Iris pigment epithelial cell (primary cell): Measurements from ENCODE around the gene PYGO2.

Experiments
- DNase-seq: peaks from one replicate; pipeline ENCODE4 v3.0.0-alpha.2; 2011; ENCODE audit warnings: low read depth

Gene PYGO2, protein sequence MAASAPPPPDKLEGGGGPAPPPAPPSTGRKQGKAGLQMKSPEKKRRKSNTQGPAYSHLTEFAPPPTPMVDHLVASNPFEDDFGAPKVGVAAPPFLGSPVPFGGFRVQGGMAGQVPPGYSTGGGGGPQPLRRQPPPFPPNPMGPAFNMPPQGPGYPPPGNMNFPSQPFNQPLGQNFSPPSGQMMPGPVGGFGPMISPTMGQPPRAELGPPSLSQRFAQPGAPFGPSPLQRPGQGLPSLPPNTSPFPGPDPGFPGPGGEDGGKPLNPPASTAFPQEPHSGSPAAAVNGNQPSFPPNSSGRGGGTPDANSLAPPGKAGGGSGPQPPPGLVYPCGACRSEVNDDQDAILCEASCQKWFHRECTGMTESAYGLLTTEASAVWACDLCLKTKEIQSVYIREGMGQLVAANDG

DNA sequence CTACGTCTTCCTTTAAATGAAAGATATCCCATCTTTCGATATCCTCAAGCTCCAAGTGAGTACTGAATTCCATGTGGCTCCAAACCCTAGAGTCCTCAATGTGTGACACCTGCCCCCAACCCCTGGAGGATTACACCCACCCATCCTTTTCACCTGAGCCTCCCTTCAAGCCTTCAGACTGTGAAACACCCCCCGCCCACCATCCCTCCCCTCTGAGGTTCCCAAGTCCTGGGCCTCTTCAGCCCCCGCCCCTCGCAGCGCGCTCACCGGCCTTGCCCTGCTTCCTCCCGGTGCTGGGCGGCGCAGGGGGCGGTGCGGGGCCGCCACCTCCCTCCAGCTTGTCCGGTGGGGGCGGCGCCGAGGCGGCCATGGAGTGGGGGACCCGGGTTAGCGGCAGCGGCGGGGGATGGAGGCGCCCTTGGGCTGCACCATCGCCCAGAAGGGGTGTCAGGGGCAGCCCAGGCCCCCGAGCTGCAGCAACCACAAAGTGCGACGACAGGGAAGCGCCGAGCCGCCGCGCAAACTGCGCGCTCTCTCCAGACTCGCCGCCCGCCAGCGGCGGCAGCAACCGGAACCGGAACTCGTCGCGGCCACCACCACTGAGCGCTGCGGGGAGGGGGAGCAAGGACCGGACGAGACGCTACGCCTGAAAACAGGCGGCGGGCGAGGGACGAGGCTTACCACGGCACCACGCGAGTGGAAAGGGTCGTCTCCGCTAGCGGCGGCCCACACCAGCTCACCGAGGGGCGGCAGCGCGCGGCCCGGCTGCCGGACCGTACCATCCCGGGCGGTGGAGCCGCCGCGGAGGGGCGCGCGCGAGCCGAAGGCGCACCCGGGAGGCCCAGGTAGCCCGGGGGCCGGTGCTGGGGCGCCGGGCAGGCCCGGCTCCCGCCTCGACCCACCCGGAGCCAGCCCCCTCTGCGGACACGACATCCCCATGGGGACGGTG is at the start of gene PYGO2:
Gene PYGO2 (minus strand): TSS at position 576 of the 949 bp plus-strand sequence. CDS start 206 bp downstream, at position 370.
- peak; percentile 78 for DNase-seq

GRCh38 chr1:155011004-155011416 is 49.4 kb upstream of the PYGO2 start:
- DNase-seq: no peak

DNA sequence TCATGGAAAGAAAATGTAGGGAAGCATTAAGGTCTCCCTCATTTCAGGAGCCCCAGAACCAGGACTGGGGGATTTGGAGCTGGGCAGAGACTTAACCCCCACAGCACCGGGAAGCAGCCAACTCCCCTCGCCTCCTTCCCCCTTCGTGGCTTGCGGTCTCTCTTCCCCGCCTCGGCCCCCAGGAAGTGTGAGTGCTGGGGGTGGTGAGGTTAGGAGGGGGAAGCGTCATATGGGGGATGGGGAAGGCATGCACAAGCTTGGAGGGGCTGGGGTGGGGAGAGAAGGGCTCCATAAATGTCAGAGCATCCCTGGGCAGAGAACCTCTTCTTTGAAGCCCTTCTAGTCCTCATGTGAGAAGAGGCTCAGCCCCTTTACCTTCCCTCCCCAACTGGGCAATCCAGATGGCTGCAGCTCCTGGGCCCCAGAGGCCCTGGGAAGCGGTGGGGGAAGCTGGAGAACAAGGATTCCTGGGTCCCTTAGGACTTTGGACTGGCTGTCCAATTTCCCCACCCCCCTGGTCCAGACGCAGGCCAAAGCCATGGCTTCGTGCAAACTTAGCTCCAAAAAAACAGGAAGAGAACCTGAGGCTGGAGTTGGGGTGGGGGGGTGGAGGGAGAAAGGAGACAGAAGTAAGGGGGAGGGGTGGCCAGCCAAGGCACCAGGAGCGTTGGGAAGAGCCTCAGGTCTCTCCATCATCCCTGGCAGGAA is 48.8 kb upstream of the PYGO2 start:
- DNase-seq: no peak

GRCh38 chr1:155009742-155010141 is 48.2 kb upstream of the PYGO2 start:
- DNase-seq: no peak

- DNase-seq: no peak
Observed at GRCh38 chr1:155009221-155009711, 47.7 kb upstream of the PYGO2 start.

GRCh38 chr1:155008015-155008941 is 46.7 kb upstream of the PYGO2 start:
- no peak for DNase-seq

- no peak for DNase-seq
Observed at GRCh38 chr1:155007251-155007828, 45.8 kb upstream of the PYGO2 start.

- no peak for DNase-seq
Observed at GRCh38 chr1:155006601-155007101, 45.1 kb upstream of the PYGO2 start.

- DNase-seq: no peak
Observed at GRCh38 chr1:155005076-155006011, 43.8 kb upstream of the PYGO2 start.

DNA sequence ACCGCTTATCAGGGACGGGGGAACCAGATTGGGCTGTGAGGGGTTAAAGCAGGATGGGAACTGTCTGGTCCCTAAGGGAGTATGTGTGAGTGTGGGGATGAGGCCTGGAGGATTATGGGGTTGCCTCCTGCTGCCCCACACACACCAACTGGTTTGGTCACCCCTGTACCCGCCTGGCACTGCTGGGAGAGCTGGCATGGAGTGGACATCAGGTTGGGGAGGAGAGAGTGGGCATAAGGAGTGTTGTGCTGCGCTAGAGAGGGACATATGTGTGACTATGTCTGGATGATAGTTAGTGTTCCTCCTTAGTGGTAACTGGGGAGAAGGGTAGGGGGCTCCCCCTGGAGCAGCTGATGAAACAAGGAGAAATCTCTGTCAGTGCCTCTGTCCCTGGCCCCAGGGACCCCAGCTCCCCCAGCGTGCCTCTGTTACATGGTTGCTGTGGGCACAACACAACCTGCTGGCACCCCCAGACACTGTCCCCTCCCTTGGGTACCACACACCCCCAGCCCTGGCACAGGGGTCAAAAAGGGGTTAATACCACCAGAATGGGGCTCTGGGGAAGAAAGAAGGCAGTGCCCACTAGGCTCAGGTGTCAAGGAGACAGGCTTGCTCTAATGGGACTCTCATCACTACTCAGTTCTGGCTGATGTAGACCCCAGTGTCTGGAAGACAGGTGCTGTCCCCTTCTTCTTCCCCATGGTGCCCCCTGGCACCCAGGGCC is 42.9 kb upstream of the PYGO2 start:
- no peak for DNase-seq

DNA sequence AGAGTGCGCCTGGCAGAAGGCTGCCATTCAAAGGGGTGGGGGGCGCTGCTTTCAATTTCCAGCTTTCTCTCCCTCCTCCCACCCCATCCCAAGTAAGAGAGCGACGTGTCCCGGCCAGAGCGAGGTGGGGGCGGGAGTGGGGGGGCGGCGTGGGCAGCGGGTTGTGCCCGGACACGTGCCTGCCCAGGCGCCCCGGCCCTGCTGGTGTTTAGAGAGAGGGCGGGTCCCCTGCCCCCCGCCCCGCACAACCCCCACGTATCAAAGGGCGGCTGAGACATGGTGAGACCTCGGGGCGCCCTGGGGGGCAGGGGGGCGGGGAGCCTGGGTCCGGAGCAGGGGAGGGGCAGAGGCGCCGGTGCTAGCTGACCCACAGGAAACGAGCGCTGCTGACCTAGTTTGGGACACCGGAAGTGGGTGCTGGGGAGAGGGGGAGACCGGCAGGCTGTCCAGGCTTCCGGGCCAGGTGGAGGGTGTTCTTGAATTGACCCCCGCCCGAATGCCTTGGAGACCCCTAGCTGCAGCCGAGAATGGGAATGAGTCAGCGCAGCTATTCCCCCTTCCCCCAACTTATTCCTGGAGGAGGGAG is 42.3 kb upstream of the PYGO2 start:
- DNase-seq: peak; percentile 41

- peak; percentile 31 for DNase-seq
Observed at GRCh38 chr1:155003227-155003765, 41.7 kb upstream of the PYGO2 start.

DNA sequence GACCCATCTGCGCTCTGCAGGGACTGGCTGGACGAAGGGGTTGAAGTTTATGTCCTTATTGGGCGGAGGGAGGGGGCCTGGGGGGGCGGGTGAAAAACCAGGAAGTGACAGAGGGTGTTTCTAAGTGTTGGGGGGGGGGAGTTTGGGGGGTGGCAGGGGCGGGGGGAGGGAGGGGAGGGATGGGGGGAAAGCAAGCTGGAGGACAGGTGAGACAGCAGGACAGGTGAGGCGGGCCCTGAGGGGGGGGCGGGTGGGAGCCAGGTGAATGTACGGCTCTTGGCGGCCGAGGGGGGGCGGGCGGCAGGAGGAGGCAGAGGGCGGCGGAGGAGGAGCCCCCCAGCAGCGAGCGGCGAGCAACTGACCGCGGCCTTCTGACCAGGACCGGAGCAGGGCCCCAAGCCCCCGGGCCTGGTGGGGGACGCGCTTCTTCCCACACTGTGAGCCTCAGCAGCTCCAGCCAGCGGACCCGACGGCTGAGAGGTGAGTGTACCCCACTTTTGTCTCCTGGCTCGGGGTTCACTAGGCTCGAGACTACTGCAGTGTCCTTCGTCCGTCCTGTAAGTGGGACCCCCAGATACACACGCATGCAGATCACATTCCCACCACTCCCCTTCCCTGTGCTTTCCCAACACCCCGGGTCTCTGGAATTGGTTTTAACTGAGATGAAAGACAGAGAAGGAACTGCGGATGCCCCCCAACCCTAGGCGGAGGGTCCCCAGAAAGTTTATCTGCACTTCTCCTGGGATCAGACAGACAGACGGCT is 41.1 kb upstream of the PYGO2 start, which contains the start of gene ZBTB7B:
Gene ZBTB7B (plus strand): TSS at position 339 of the 763 bp plus-strand sequence. CDS start 11,859 bp downstream, outside the sequence.
- peak; percentile 38 for DNase-seq

DNA sequence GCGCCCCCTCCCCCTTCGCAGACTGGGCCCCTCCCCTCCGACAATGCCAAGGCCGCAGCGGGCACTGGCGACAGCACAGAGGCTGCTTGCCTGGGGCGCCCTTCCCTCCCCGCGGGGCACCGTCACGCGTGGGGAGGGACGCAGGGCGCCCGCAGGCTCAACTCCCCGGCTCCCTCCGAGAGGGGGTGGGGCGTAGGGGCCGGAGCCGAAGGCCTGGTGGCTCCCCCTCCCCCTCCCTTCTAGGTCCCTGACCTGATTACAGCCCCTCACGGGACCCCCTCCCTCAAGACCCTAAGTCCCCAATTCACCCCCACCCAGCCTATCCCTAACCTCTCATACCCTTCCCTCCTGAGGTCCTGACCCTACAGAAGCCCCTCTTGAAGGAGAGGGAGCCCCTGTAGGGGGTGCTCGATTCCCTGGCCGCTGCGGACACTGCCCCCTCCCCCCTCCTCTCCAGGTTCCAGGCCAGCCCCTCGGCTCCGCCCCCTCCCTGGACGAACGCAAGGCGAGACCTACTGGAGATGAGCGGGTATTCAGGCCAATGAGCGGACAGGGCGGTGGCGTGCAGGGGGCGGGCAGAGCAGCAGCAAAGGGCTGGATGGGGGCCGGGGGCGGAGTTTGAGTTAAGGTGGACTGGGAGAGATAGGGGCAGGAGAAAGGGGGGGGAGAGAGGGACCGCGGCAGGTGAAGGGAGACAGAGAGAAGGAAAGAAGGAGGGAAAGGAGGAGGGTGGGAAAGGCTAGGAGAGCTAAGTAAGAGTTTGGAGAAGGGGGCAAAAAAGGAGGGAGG is 40.3 kb upstream of the PYGO2 start:
- peak; percentile 99 for DNase-seq

- DNase-seq: no peak
Observed at GRCh38 chr1:155001425-155001674, 39.8 kb upstream of the PYGO2 start.

- DNase-seq: peak; percentile 86
Observed at GRCh38 chr1:155000726-155001424, 39.3 kb upstream of the PYGO2 start.
